ENCODE results near the gene PRDM8.
A peak's percentile ranks its signal among the peaks of the same experiment; 100 is the strongest.

PRDM8 gene

DNA sequence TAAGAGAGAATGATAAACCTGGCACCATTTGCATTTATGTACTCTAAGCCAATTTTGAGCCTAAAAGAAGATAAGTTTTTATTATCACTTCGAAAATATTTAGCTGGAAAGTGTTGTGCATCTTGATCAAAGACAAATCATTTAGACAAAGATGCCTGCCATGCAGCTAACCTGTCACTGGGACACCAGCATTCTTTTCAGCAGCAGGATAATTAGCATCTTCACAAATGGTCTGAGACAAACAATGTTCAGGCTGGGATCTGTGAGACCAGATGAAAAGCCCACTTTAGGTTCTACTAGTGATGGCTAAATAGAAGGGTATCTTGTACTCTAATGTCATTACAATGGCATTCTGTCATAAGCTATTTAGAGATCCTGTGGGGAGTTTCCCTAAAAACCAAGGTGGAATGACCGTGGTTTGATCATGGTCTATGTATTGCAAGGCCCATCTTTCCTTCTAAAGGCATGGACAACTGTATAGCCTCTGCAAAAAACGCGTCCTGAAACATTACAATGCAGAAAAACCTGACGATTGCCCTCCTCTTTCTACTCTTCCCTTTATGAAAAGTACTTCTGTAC, 7.2 kb downstream of the PRDM8 start:
- no CpG with 5 or more reads among the region's 5 CpGs for WGBS (ENCODE audit: extremely low coverage, insufficient coverage, insufficient read length)

GRCh38 chr4:80206111-80206510, 8.8 kb downstream of the PRDM8 start:
- Histone ChIP-seq H4K8ac (ENCODE audit: low read depth, low read length) (no peak overlapping the region), H3K36me3 (ENCODE audit: control insufficient read depth in 1 of 2, insufficient read depth in 2 of 2, low read length in 2 of 2) (no peaks in the 10 kb centered on the region), H2BK12ac (ENCODE audit: low read length) (no peak overlapping the region), H3K18ac (ENCODE audit: low read length) (no peak overlapping the region), H2AFZ (ENCODE audit: insufficient read depth, low read length, poor library complexity) (no peak overlapping the region), H3K4me2 (ENCODE audit: low read length) (no peak overlapping the region), H3K4me3 (ENCODE audit: low read depth, low read length) (no peak overlapping the region), H3K9ac (ENCODE audit: low read length) (no peak overlapping the region), H3K4ac (ENCODE audit: low read depth, low read length) (no peak overlapping the region), H3K23ac (ENCODE audit: low read length) (no peak overlapping the region), H4K91ac (ENCODE audit: low read depth, low read length) (no peak overlapping the region), H2BK120ac (ENCODE audit: insufficient read depth, low read length, poor library complexity) (no peak overlapping the region), H3K79me2 (ENCODE audit: control insufficient read depth, insufficient read depth, low read length, poor library complexity) (no peaks in the 10 kb centered on the region), H2AK5ac (ENCODE audit: low read length) (no peak overlapping the region), H3K9me3 (ENCODE audit: insufficient read depth, low read depth, low read length) (peaks cover 13% of the 10 kb centered on the region), H3K4me1 (ENCODE audit: control insufficient read depth in 1 of 2, insufficient read depth in 2 of 2, low read length in 2 of 2) (peaks cover 8 to 16% of the 10 kb centered on the region in 2 experiments), H2BK5ac (ENCODE audit: low read depth, low read length, poor library complexity) (no peak overlapping the region), H3K27ac (ENCODE audit: low read depth, low read length) (no peak overlapping the region), H4K12ac (ENCODE audit: low read depth, low read length) (no peak overlapping the region), H3K79me1 (ENCODE audit: low read length) (no peaks in the 10 kb centered on the region), H3K14ac (ENCODE audit: low read length) (no peak overlapping the region), H3K27me3 (ENCODE audit: insufficient read depth, low read length) (peaks cover 51% of the 10 kb centered on the region)
- no peak for DNase-seq
- no CpG with 5 or more reads among the region's 9 CpGs for WGBS (ENCODE audit: extremely low coverage, insufficient coverage, insufficient read length)

More for the DNA sequence above, 7.2 kb downstream of the PRDM8 start:
- Histone ChIP-seq H3K79me2 (ENCODE audit: control insufficient read depth, insufficient read depth, low read length, poor library complexity) (no peaks in the 10 kb centered on the region), H3K23ac (ENCODE audit: low read length) (no peak overlapping the region), H2AK5ac (ENCODE audit: low read length) (no peak overlapping the region), H3K27me3 (ENCODE audit: insufficient read depth, low read length) (peaks cover 59% of the 10 kb centered on the region), H3K18ac (ENCODE audit: low read length) (no peak overlapping the region), H4K91ac (ENCODE audit: low read depth, low read length) (no peak overlapping the region), H2BK5ac (ENCODE audit: low read depth, low read length, poor library complexity) (no peak overlapping the region), H2BK120ac (ENCODE audit: insufficient read depth, low read length, poor library complexity) (no peak overlapping the region), H3K27ac (ENCODE audit: low read depth, low read length) (no peak overlapping the region), H3K4ac (ENCODE audit: low read depth, low read length) (no peak overlapping the region), H3K36me3 (ENCODE audit: control insufficient read depth in 1 of 2, insufficient read depth in 2 of 2, low read length in 2 of 2) (no peaks in the 10 kb centered on the region), H3K79me1 (ENCODE audit: low read length) (no peaks in the 10 kb centered on the region), H3K4me1 (ENCODE audit: control insufficient read depth in 1 of 2, insufficient read depth in 2 of 2, low read length in 2 of 2) (peaks cover 8 to 16% of the 10 kb centered on the region in 2 experiments), H3K9me3 (ENCODE audit: insufficient read depth, low read depth, low read length) (peaks cover 13% of the 10 kb centered on the region), H3K4me3 (ENCODE audit: low read depth, low read length) (no peak overlapping the region), H3K14ac (ENCODE audit: low read length) (no peak overlapping the region), H2BK12ac (ENCODE audit: low read length) (no peak overlapping the region), H3K4me2 (ENCODE audit: low read length) (no peak overlapping the region), H3K9ac (ENCODE audit: low read length) (no peak overlapping the region), H4K8ac (ENCODE audit: low read depth, low read length) (no peak overlapping the region), H2AFZ (ENCODE audit: insufficient read depth, low read length, poor library complexity) (no peak overlapping the region), H4K12ac (ENCODE audit: low read depth, low read length) (no peak overlapping the region)
- DNase-seq, result no peak

GRCh38 chr4:80206521-80207171, 9.3 kb downstream of the PRDM8 start:
- Histone ChIP-seq H3K18ac (ENCODE audit: low read length) (no peak overlapping the region), H3K79me1 (ENCODE audit: low read length) (no peaks in the 10 kb centered on the region), H4K8ac (ENCODE audit: low read depth, low read length) (no peak overlapping the region), H3K4me3 (ENCODE audit: low read depth, low read length) (no peak overlapping the region), H2BK120ac (ENCODE audit: insufficient read depth, low read length, poor library complexity) (no peak overlapping the region), H2AFZ (ENCODE audit: insufficient read depth, low read length, poor library complexity) (no peak overlapping the region), H2BK12ac (ENCODE audit: low read length) (no peak overlapping the region), H4K91ac (ENCODE audit: low read depth, low read length) (no peak overlapping the region), H3K27ac (ENCODE audit: low read depth, low read length) (no peak overlapping the region), H2AK5ac (ENCODE audit: low read length) (no peak overlapping the region), H4K12ac (ENCODE audit: low read depth, low read length) (no peak overlapping the region), H3K23ac (ENCODE audit: low read length) (no peak overlapping the region), H3K4me2 (ENCODE audit: low read length) (peak overlapping the region; percentile 23), H3K4me1 (ENCODE audit: control insufficient read depth in 1 of 2, insufficient read depth in 2 of 2, low read length in 2 of 2) (peaks cover 7 to 15% of the 10 kb centered on the region in 2 experiments), H3K79me2 (ENCODE audit: control insufficient read depth, insufficient read depth, low read length, poor library complexity) (no peaks in the 10 kb centered on the region), H3K9ac (ENCODE audit: low read length) (no peak overlapping the region), H3K36me3 (ENCODE audit: control insufficient read depth in 1 of 2, insufficient read depth in 2 of 2, low read length in 2 of 2) (no peaks in the 10 kb centered on the region), H3K9me3 (ENCODE audit: insufficient read depth, low read depth, low read length) (peaks cover 12% of the 10 kb centered on the region), H3K4ac (ENCODE audit: low read depth, low read length) (no peak overlapping the region), H2BK5ac (ENCODE audit: low read depth, low read length, poor library complexity) (no peak overlapping the region), H3K27me3 (ENCODE audit: insufficient read depth, low read length) (peaks cover 46% of the 10 kb centered on the region), H3K14ac (ENCODE audit: low read length) (no peak overlapping the region)
- DNase-seq, result no peak
- WGBS (ENCODE audit: extremely low coverage, insufficient coverage, insufficient read length), result no CpG with 5 or more reads among the region's 29 CpGs

DNA sequence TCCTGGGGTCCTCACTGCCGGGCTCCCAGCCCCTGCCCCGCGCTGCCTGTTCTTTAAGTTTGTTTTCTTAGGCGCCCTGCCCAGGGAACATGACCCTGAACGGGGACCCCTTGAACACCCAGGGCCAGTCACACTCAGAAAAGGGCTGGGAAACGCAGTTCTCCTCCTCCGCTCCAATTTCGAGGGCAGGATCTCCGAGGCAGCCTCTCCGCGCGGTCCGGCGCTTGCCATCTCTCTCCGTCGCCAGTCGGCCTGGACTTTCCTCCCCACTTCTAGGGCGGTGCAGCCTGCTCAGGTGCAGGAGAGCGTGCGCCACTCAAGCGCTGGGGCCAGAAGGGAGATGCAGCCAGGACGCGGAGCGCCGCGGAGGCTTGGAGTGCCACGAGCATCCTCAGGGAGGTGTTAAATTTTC, 9.9 kb downstream of the PRDM8 start:
- H4K8ac ChIP-seq (ENCODE audit: low read depth, low read length), result no peak overlapping the region

More for the DNA sequence above, 9.9 kb downstream of the PRDM8 start:
- no peak overlapping the region for H2AFZ ChIP-seq (ENCODE audit: insufficient read depth, low read length, poor library complexity)
- H4K91ac ChIP-seq (ENCODE audit: low read depth, low read length), result no peak overlapping the region
- no peak overlapping the region for H3K9ac ChIP-seq (ENCODE audit: low read length)
- no peak overlapping the region for H2BK120ac ChIP-seq (ENCODE audit: insufficient read depth, low read length, poor library complexity)
- no peaks in the 10 kb centered on the region for H3K36me3 ChIP-seq (ENCODE audit: control insufficient read depth in 1 of 2, insufficient read depth in 2 of 2, low read length in 2 of 2)
- no CpG with 5 or more reads among the region's 27 CpGs for WGBS (ENCODE audit: extremely low coverage, insufficient coverage, insufficient read length)
- no peak overlapping the region for H3K27ac ChIP-seq (ENCODE audit: low read depth, low read length)
- H3K18ac ChIP-seq (ENCODE audit: low read length), result no peak overlapping the region
- peaks cover 3 to 11% of the 10 kb centered on the region in 2 experiments for H3K4me1 ChIP-seq (ENCODE audit: control insufficient read depth in 1 of 2, insufficient read depth in 2 of 2, low read length in 2 of 2)
- no peak overlapping the region for H3K4me3 ChIP-seq (ENCODE audit: low read depth, low read length)
- H3K79me2 ChIP-seq (ENCODE audit: control insufficient read depth, insufficient read depth, low read length, poor library complexity), result no peaks in the 10 kb centered on the region
- H3K23ac ChIP-seq (ENCODE audit: low read length), result no peak overlapping the region
- H3K4ac ChIP-seq (ENCODE audit: low read depth, low read length), result no peak overlapping the region
- peaks cover 10% of the 10 kb centered on the region for H3K9me3 ChIP-seq (ENCODE audit: insufficient read depth, low read depth, low read length)
- no peak for DNase-seq
- H4K12ac ChIP-seq (ENCODE audit: low read depth, low read length), result no peak overlapping the region
- no peak overlapping the region for H2BK5ac ChIP-seq (ENCODE audit: low read depth, low read length, poor library complexity)
- no peak overlapping the region for H3K14ac ChIP-seq (ENCODE audit: low read length)
- peaks cover 42% of the 10 kb centered on the region for H3K27me3 ChIP-seq (ENCODE audit: insufficient read depth, low read length)
- no peaks in the 10 kb centered on the region for H3K79me1 ChIP-seq (ENCODE audit: low read length)
- H2AK5ac ChIP-seq (ENCODE audit: low read length), result no peak overlapping the region
- H2BK12ac ChIP-seq (ENCODE audit: low read length), result no peak overlapping the region
- H3K4me2 ChIP-seq (ENCODE audit: low read length), result peak overlapping the region; percentile 23
